NCI-H146 (cell line): Measurements from ENCODE around the gene GLRA3.
A peak's percentile ranks its signal among the peaks of the same experiment; 100 is the strongest.
"Not testable (repeated sequence)": the region's sequence is repeated elsewhere in the genome, so short reads cannot be mapped to it uniquely, and the experiment has no call there.

Experiments used
- DNase-seq: peaks from one replicate; lab custom pipeline; 2025; lab: John Stamatoyannopoulos, UW

The GLRA3 gene

GRCh38 chr4:174714393-174715211 is 114.4 kb downstream of the GLRA3 start:
- peak; percentile 5 for DNase-seq

GRCh38 chr4:174713821-174714220 is 115.2 kb downstream of the GLRA3 start:
- no peak for DNase-seq

GRCh38 chr4:174713181-174713580 is 115.9 kb downstream of the GLRA3 start:
- no peak for DNase-seq

GRCh38 chr4:174709526-174709925 is 119.5 kb downstream of the GLRA3 start:
- DNase-seq, result no peak

- no peak for DNase-seq
Measured at GRCh38 chr4:174708381-174708780, 120.7 kb downstream of the GLRA3 start.

- DNase-seq, result no peak
Measured at GRCh38 chr4:174707902-174708301, 121.1 kb downstream of the GLRA3 start.

- no peak for DNase-seq
Measured at GRCh38 chr4:174707051-174707676, 121.9 kb downstream of the GLRA3 start.

- no peak for DNase-seq
Measured at GRCh38 chr4:174702979-174703478, 126.0 kb downstream of the GLRA3 start.

- no peak for DNase-seq
Measured at GRCh38 chr4:174699654-174700053, 129.4 kb downstream of the GLRA3 start.

- DNase-seq, result no peak
Measured at GRCh38 chr4:174697896-174698295, 131.2 kb downstream of the GLRA3 start.

- no peak for DNase-seq
Measured at GRCh38 chr4:174697202-174697601, 131.8 kb downstream of the GLRA3 start.

GRCh38 chr4:174696657-174697056 is 132.4 kb downstream of the GLRA3 start:
- no peak for DNase-seq

- DNase-seq, result not testable (repeated sequence)
Measured at GRCh38 chr4:174691876-174692275, 137.2 kb downstream of the GLRA3 start.

- no peak for DNase-seq
Measured at GRCh38 chr4:174690665-174691064, 138.4 kb downstream of the GLRA3 start.

- no peak for DNase-seq
Measured at GRCh38 chr4:174689618-174690017, 139.4 kb downstream of the GLRA3 start.

- DNase-seq, result no peak
Measured at GRCh38 chr4:174686826-174687225, 142.2 kb downstream of the GLRA3 start.

GRCh38 chr4:174681723-174682300 is 147.2 kb downstream of the GLRA3 start:
- no peak for DNase-seq

- no peak for DNase-seq
Measured at GRCh38 chr4:174674305-174674840, 154.7 kb downstream of the GLRA3 start.

GRCh38 chr4:174673865-174674264 is 155.2 kb downstream of the GLRA3 start:
- DNase-seq, result no peak

- DNase-seq, result no peak
Measured at GRCh38 chr4:174672276-174672675, 156.8 kb downstream of the GLRA3 start.

- DNase-seq, result no peak
Measured at GRCh38 chr4:174669270-174669669, 159.8 kb downstream of the GLRA3 start.

GRCh38 chr4:174665799-174666198 is 163.2 kb downstream of the GLRA3 start:
- DNase-seq, result no peak

- no peak for DNase-seq
Measured at GRCh38 chr4:174663216-174663615, 165.8 kb downstream of the GLRA3 start.
